ENCODE results near the gene KLF18. TPM values are rescaled to one million over a fixed set of nuclear protein-coding genes. Genes with fewer than 3 reads are reported as not detected.

Gene KLF18
- total RNA-seq, 1 experiment from 2014 or later = not detected

- ChIA-PET POLR2A (ENCODE audit: low non-redundant PET) (no interaction called here), CTCF (no interaction called here)
- no TSS peak for BruUV-seq (replicated peaks)
- peaks cover under 1% of the 10 kb centered on the region for H3K27me3 ChIP-seq (replicated peaks; ENCODE audit: insufficient read depth, low read depth, low read length, poor library complexity)
- intact Hi-C loops (cut with micrococcal nuclease; ENCODE audit: unreplicated experiment) = no loop called here
- H3K27ac ChIP-seq (ENCODE audit: low read depth, low read length, poor library complexity, severe bottlenecking) = no peak overlapping the region
- H3K9me3 ChIP-seq (ENCODE audit: low read depth, low read length, poor library complexity, severe bottlenecking) = no peaks in the 10 kb centered on the region
- no peaks in the 10 kb centered on the region for H3K4me1 ChIP-seq (ENCODE audit: insufficient read depth, low read length, poor library complexity, severe bottlenecking)
- TF ChIP-seq EZH2 (IDR thresholded peaks at IDR 0.05; ENCODE audit: borderline replicate concordance, low read depth, low read length, poor library complexity, severe bottlenecking) (no peak), CTCF (conservative IDR thresholded peaks at IDR 0.05; ENCODE audit: low read depth, low read length) (no peak)
- no peaks in the 10 kb centered on the region for H3K36me3 ChIP-seq (ENCODE audit: insufficient read depth, low read length, poor library complexity, severe bottlenecking)
- DNase-seq (ENCODE audit: low spot score) = no peak
- no peak overlapping the region for H3K4me3 ChIP-seq (ENCODE audit: low read depth, low read length, poor library complexity, severe bottlenecking)
These were observed 29.6 kb downstream of the KLF18 start for GRCh38 chr1:44111861-44112260.

- TF ChIP-seq EZH2 (IDR thresholded peaks at IDR 0.05; ENCODE audit: borderline replicate concordance, low read depth, low read length, poor library complexity, severe bottlenecking) (no peak), CTCF (conservative IDR thresholded peaks at IDR 0.05; ENCODE audit: low read depth, low read length) (no peak)
- peaks cover 9% of the 10 kb centered on the region for H3K27me3 ChIP-seq (replicated peaks; ENCODE audit: insufficient read depth, low read depth, low read length, poor library complexity)
- no peak for DNase-seq (ENCODE audit: low spot score)
- no TSS peak for BruUV-seq (replicated peaks)
- intact Hi-C loops (cut with micrococcal nuclease; ENCODE audit: unreplicated experiment) = no loop called here
- no peaks in the 10 kb centered on the region for H3K36me3 ChIP-seq (ENCODE audit: insufficient read depth, low read length, poor library complexity, severe bottlenecking)
- ChIA-PET CTCF (interaction anchor here (0.6 kb wide), 1 partner anchor 63 kb away, joined by 7 read pairs; no protein-coding TSS in a partner anchor), POLR2A (ENCODE audit: low non-redundant PET) (no interaction called here)
- no peaks in the 10 kb centered on the region for H3K9me3 ChIP-seq (ENCODE audit: low read depth, low read length, poor library complexity, severe bottlenecking)
- H3K4me1 ChIP-seq (ENCODE audit: insufficient read depth, low read length, poor library complexity, severe bottlenecking) = no peaks in the 10 kb centered on the region
- H3K4me3 ChIP-seq (ENCODE audit: low read depth, low read length, poor library complexity, severe bottlenecking) = no peak overlapping the region
- H3K27ac ChIP-seq (ENCODE audit: low read depth, low read length, poor library complexity, severe bottlenecking) = no peak overlapping the region
These were observed 30.5 kb downstream of the KLF18 start for GRCh38 chr1:44110916-44111315.

GRCh38 chr1:44108971-44109370 is 32.5 kb downstream of the KLF18 start:
- intact Hi-C loops (cut with micrococcal nuclease; ENCODE audit: unreplicated experiment) = loop anchor here (10.0 kb wide), 1 partner anchor 96 kb away; no protein-coding TSS in a partner anchor
- Histone ChIP-seq H3K36me3 (ENCODE audit: insufficient read depth, low read length, poor library complexity, severe bottlenecking) (no peaks in the 10 kb centered on the region), H3K4me3 (ENCODE audit: low read depth, low read length, poor library complexity, severe bottlenecking) (no peak overlapping the region), H3K9me3 (ENCODE audit: low read depth, low read length, poor library complexity, severe bottlenecking) (no peaks in the 10 kb centered on the region), H3K4me1 (ENCODE audit: insufficient read depth, low read length, poor library complexity, severe bottlenecking) (no peaks in the 10 kb centered on the region), H3K27me3 (replicated peaks; ENCODE audit: insufficient read depth, low read depth, low read length, poor library complexity) (peaks cover 14% of the 10 kb centered on the region), H3K27ac (ENCODE audit: low read depth, low read length, poor library complexity, severe bottlenecking) (no peak overlapping the region)
- CTCF ChIA-PET = no interaction called here
- peak; percentile 22 for DNase-seq (ENCODE audit: low spot score)
- no peak for TF ChIP-seq EZH2 (IDR thresholded peaks at IDR 0.05; ENCODE audit: borderline replicate concordance, low read depth, low read length, poor library complexity, severe bottlenecking)
- no peak for TF ChIP-seq CTCF (conservative IDR thresholded peaks at IDR 0.05; ENCODE audit: low read depth, low read length)
- BruUV-seq (replicated peaks) = no TSS peak
- POLR2A ChIA-PET (ENCODE audit: low non-redundant PET) = no interaction called here

Data from A673 (cell line).